ENCODE measurements around the gene GMPS. TPM values are rescaled to one million over a fixed set of nuclear protein-coding genes. Genes with fewer than 3 reads are reported as not detected.

The GMPS gene
- total RNA-seq, 2 donors from 2014 or later, result 126 to 147 TPM

Other genes with a start within 250 kb of the GMPS start
- 1 to 10 TPM in 1 of 2 donors, under 1 TPM in 1; 0.14 to 1.1 TPM for gene PLCH1, start 125.6 kb upstream of the GMPS start, total RNA-seq
- gene C3orf33, start 64.4 kb upstream of the GMPS start, total RNA-seq, result 1 to 10 TPM; 3.3 to 5.1 TPM
- gene SLC33A1, start 16.2 kb upstream of the GMPS start, total RNA-seq, result 10 to 100 TPM; 30.0 to 39.5 TPM
- gene KCNAB1, start 249.9 kb downstream of the GMPS start, total RNA-seq, result not detected